HUDEP-2 (cell line): ENCODE results near the gene ERG.
A peak's percentile ranks its signal among the peaks of the same experiment; 100 is the strongest.

Experiments
- DNase-seq, 76 experiments: peaks; one replicate each; lab custom pipeline; 2025; ENCODE audit not compliant: unreplicated experiment in 76 of 76; lab: John Stamatoyannopoulos, UW

Gene ERG

DNA sequence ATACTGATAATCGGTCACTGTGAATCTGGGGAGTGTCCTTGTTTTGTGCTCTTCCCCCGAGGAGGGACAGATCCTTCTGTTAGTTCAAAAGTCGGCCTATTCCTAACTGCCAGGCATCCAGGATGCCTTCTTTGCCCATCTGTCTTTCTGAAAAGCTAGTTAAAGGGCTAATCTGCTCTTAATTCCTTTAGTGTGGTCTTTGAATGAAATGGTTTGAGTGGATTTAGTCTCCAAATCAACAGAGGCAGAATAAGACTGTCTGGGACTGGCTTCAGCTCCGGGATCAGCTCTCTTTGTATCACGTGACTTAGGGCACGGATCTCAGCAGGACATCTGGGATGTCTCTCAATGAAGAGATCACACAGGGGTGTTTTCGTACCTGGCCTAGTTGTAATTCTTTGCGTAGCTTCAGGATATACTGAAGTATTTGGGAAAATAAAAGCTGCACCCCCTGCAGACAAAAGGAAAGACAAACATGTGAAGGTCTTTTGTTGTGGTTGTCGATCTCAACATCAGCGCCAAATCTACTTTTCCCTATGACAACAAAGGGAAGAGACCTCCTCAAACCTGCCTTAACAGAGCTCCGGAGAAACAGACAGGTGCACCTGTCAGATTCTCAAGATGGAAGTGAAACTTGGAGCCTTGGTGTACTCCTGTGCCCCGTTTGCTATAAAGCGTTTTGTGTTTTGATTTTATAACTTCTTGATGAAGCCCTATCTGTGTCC is 97.9 kb downstream of the ERG start:
- no peak for DNase-seq

- no peak for DNase-seq
Observed at GRCh38 chr21:38399103-38399502, 99.2 kb downstream of the ERG start.

- DNase-seq = no peak
Observed at GRCh38 chr21:38396325-38396724, 102.0 kb downstream of the ERG start.

GRCh38 chr21:38395581-38395980 is 102.7 kb downstream of the ERG start:
- DNase-seq = no peak

- no peak for DNase-seq
Observed at GRCh38 chr21:38392661-38393060, 105.6 kb downstream of the ERG start.

- DNase-seq = no peak
Observed at GRCh38 chr21:38389896-38390295, 108.4 kb downstream of the ERG start.

- no peak for DNase-seq
Observed at GRCh38 chr21:38389354-38389676, 109.0 kb downstream of the ERG start.

DNA sequence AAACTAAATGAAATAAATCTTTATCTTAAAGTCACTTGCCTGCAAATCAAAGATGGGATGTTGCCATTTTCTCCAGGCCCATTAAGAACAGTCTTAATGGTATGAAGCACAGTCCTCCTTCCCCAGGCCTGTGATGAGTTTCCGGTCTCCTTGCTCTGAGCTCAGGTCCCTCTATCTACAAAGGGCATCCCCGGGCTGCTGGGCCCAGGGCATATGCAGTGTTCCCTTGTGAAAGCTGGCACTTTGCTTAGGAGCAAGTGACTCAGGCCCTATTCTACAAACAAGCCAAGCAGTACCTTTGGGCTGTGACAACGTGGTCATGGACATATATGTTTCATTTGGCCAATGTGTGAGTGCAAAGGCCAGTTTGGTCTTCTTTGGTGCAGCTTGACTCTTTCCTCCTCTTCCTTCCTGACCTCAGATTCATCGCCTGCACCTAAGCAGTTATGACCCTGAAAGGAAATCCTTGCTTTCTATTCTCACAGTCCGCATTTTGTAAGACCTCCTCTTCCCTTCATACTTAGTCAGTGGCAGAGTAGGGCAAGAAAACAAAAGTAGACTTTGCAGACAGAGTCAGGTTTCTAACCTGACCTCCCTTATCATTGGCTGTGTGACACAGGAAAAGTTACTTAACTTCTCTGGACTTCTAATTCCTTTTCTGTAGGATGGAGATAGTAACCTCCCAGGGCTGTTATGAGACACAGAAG is 109.5 kb downstream of the ERG start:
- DNase-seq = no peak

DNA sequence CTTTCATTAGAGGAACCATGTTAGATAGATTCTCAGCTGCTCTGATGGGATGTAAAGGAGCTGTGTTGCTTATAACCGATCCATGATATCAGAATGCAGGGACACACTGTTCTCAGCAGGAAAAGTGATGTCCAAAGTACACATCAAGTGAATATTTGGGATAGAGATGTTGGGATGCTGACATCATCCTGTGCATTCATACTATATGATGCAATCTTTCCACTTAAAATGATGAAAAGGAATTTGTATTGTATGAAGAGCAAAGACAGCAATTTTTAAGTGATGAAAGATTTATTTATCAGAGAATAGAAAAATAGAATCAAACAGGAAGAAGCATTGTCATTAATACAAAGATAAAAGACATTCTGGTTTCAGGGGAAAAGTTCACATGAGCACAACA is 110.1 kb downstream of the ERG start:
- DNase-seq = no peak

GRCh38 chr21:38386967-38387366 is 111.3 kb downstream of the ERG start:
- DNase-seq = peak in 5 of 76 experiments; percentile 8 to 38 (median 18)

- DNase-seq = no peak
Observed at GRCh38 chr21:38385427-38386175, 112.7 kb downstream of the ERG start.

- DNase-seq = peak in 3 of 76 experiments; percentile 23 to 41 (median 32)
Observed at GRCh38 chr21:38384675-38385426, 113.4 kb downstream of the ERG start.

- no peak for DNase-seq
Observed at GRCh38 chr21:38384238-38384560, 114.1 kb downstream of the ERG start.

DNA sequence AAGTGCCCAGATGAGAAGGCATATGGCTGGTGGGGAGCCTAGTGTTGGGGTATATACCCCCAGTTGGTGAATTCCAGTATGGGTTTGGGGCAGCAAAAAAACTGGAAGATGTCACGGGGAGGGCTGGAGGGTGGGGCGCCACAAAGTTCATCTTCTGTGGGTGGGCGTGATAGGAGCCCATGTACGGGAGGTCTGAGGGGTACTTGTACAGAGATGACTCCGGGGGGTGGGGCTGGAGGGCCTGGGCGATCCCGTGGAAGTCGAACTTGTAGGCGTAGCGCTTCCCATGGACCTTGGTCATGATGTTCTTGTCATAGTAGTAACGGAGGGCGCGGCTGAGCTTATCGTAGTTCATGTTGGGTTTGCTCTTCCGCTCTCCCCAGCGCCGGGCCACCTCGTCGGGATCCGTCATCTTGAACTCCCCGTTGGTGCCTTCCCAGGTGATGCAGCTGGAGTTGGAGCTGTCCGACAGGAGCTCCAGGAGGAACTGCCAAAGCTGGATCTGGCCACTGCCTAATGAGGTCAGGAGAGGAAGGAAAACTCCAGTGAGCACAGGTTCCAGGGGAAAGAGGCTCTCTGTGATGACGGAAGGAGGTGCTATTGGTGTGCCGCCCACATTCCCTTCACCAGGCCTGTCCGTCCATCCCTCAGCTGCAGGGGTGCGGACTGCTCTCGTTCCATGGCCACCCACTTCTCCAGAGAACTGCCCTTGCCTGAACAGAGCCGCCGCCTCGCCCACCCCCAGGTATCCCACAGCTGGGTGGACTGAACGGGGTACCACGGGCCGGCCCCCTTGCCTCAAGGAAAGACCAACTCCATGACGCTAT is 114.7 kb downstream of the ERG start:
- DNase-seq = no peak

DNA sequence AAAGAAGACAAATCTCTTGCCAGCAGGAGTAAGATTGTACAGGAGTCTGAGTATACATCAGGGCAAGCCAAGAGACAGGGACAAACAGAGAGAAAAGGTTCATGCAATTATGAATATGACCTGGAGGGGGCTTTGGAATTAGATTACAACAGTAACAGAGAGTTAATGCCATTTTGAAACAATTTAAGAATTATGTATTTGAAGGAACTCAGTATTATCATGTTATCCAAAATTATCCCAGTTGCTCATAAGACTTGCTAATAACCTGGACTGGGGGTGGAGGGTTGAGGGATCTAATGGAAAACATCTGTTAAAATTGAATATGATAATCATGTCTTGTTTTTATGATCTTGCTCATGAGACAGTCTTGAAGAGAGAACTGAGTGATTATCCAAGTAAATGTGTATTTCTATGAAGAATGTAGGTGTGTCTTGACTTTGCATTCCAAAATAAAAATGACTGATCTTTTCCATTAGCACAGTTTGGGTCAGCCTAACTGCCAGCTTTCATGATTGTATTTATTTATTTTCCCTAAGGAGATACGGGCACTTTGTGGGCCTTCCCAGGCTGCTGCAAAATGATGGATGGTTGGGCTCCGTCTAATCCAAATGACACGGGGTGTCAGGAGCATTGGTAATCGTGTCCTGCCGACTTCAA is 117.7 kb downstream of the ERG start:
- DNase-seq = peak in 22 of 76 experiments; percentile 4 to 58 (median 22)

GRCh38 chr21:38379147-38379546 is 119.1 kb downstream of the ERG start:
- DNase-seq = no peak

GRCh38 chr21:38377165-38378088 is 120.8 kb downstream of the ERG start:
- no peak for DNase-seq

DNA sequence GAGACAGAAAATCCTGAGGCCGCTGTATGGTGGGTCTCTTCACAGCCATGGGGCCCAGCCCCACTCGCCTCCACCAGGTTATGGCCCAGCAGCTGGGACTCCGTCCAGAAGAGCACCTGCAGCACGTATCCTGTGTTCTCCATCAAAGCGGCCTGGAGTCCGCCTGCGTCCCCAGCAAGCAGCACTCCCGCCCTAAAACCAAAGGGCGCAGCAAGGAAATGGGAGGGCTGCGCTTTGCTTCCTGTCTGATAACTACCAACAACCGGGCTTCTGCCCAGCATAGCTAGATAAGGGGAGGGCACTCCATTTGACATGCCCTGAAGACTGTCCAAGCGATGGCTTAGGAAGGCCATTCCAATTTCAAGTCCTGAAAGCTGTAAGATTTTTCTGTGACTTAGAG is 121.6 kb downstream of the ERG start:
- peak in 69 of 76 experiments; percentile 25 to 83 (median 58) for DNase-seq

- DNase-seq = no peak
Observed at GRCh38 chr21:38376235-38376634, 122.0 kb downstream of the ERG start.
